Breast epithelium (tissue), 3 donors: ENCODE results near the gene DMKN.

Experiments
- CTCF ChIP-seq, 3 donors: fragments of 450-650 bp; IDR thresholded peaks; one replicate each; pipeline ENCODE4 v1.5.1; 2016 to 2017; ENCODE audit warnings: antibody characterized with exemption in 3 of 3, mild to moderate bottlenecking in 3 of 3, moderate library complexity in 3 of 3
- POLR2A ChIP-seq: fragments of 450-650 bp; IDR thresholded peaks from one replicate; pipeline ENCODE4 v1.6.1; 2016; ENCODE audit warnings: antibody characterized with exemption, mild to moderate bottlenecking, moderate library complexity
- POLR2AphosphoS5 ChIP-seq, 3 donors: sonication (generic); formaldehyde crosslinking; IDR thresholded peaks; one replicate each; pipeline ENCODE4 v1.6.1; 2017; ENCODE audit warnings: antibody characterized with exemption in 3 of 3

GRCh38 chr19:35495107-35496064 lies 18.1 kb downstream of the DMKN start:
- peak; percentile 70 to 93 (median 93) for TF ChIP-seq CTCF (IDR thresholded peaks at IDR 0.05)
- no peak for TF ChIP-seq POLR2A
- TF ChIP-seq POLR2AphosphoS5 (IDR thresholded peaks at IDR 0.05) = no peak
